ENCODE results near the gene PRPF8. TPM values are rescaled to one million over a fixed set of nuclear protein-coding genes. Genes with fewer than 3 reads are reported as not detected.

PRPF8 gene
- total and polyA plus RNA-seq, 3 donors from 2014 or later, result 307 to 325 (median 315) TPM

DNA sequence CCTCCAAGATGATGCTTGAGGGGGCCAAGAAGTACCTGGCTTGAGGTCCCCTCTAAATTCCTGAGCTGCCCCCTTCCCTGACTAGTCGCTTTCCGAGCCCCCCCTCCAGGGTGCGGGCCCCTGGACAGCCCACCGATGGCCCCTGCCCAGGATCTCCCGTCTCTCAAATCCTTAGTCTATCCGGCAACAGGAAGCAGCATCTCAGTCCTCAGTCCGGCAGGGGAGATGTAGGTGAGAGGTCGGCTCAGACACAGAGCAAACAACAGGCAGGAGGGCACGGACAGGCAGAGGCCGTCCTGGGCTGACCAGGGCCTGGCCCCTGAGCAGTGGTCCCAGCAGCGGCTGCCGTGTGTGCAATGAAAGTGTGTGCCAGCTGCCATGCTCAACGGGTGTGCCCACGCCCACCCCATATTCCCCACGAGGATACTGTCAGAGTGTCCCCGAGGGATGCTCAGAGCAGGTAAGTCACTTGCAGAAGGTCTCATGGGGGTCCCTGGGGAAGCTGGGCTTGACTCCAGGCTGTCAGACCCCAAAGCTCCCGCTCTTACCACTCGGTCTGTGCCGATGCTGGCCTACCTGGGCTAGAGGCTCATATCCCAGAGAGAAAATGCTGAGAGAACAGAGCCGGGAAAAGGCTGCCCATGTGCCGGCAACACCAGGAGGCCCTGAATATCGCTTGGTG, 63.3 kb downstream of the PRPF8 start:
- DNase-seq, result no peak
- Histone ChIP-seq H3K4me1 (peaks cover 7% of the 10 kb centered on the region), H3K9me3 (no peaks in the 10 kb centered on the region), H3K36me3 (ENCODE audit: low read depth, missing control alignments) (no peaks in the 10 kb centered on the region), H3K27ac (no peak overlapping the region), H3K27me3 (no peaks in the 10 kb centered on the region), H3K4me3 (no peak overlapping the region)
- TF ChIP-seq, protein P1, sequence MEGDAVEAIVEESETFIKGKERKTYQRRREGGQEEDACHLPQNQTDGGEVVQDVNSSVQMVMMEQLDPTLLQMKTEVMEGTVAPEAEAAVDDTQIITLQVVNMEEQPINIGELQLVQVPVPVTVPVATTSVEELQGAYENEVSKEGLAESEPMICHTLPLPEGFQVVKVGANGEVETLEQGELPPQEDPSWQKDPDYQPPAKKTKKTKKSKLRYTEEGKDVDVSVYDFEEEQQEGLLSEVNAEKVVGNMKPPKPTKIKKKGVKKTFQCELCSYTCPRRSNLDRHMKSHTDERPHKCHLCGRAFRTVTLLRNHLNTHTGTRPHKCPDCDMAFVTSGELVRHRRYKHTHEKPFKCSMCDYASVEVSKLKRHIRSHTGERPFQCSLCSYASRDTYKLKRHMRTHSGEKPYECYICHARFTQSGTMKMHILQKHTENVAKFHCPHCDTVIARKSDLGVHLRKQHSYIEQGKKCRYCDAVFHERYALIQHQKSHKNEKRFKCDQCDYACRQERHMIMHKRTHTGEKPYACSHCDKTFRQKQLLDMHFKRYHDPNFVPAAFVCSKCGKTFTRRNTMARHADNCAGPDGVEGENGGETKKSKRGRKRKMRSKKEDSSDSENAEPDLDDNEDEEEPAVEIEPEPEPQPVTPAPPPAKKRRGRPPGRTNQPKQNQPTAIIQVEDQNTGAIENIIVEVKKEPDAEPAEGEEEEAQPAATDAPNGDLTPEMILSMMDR (IDR thresholded peaks at IDR 0.05), result no peak
- no peak for TF ChIP-seq POLR2A (IDR thresholded peaks at IDR 0.05)
- 78 to 87% methylated on average over 20 to 22 of the region's 22 CpGs for WGBS, 2 donors
- intact Hi-C loops (cut with DNase I; ENCODE audit: low total_unique reads), result no loop called here

DNA sequence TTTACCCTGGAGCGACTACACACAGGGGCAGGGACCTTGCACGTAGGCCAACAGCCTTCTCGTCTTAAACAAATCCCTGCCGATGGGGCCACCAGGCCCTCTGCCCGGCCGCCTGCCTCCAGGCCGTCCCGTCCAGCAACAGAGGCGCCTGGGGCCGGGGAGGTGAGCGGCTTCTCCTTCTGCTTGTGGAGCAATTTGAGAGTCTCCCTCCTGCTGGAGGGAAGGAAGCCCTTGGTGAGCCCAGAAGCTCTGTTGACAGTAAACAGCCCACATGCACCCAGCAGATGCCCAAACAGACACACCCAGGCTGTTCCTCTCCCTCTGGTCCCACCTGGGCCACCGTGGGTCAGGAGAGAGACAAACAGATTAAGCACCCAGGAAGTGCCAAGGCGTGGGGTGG, 64.2 kb downstream of the PRPF8 start:
- TF ChIP-seq POLR2A (IDR thresholded peaks at IDR 0.05), result no peak
- TF ChIP-seq, protein P1 (IDR thresholded peaks at IDR 0.05), result no peak
- no peak for DNase-seq
- 85 to 91% methylated on average over 13 of the region's 13 CpGs for WGBS, 2 donors
- Histone ChIP-seq H3K9me3 (no peaks in the 10 kb centered on the region), H3K27me3 (no peaks in the 10 kb centered on the region), H3K27ac (no peak overlapping the region), H3K4me3 (no peak overlapping the region), H3K4me1 (peaks cover 7% of the 10 kb centered on the region), H3K36me3 (ENCODE audit: low read depth, missing control alignments) (no peaks in the 10 kb centered on the region)
- intact Hi-C loops (cut with DNase I; ENCODE audit: low total_unique reads), result no loop called here

DNA sequence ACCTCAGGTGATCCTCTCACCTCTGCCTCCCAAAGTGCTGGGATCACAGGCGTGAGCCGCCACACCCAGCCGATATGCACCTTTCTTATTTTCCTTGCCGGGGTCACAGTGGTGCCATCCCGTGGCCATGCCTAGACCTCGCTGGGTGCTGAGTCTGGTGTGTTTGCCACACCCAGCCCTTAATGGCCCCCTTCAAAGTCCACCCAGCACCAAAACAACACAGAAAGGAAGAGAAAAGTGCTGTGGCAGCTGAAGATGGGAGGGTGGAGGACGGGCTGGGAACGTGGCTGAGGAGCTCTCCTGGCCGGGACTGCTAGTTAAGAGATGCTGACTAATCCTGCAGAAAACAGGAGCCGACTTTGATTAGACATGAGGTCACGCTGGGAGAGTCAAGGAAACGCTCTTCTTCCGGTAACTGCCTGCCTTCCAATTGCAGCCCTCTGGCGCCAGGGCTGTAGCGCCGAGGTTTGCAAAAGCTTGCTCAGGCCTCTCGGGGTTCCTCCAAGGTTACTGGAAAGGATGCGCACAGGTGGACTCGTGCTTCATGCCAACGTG, 67.0 kb downstream of the PRPF8 start:
- no peak overlapping the region for H3K27ac ChIP-seq
- WGBS, 2 donors, result 68 to 82% methylated on average over 20 of the region's 20 CpGs
- intact Hi-C loops (cut with DNase I; ENCODE audit: low total_unique reads), result no loop called here
- H3K36me3 ChIP-seq (ENCODE audit: low read depth, missing control alignments), result no peaks in the 10 kb centered on the region
- H3K4me1 ChIP-seq, result no peaks in the 10 kb centered on the region
- TF ChIP-seq, protein P1 (IDR thresholded peaks at IDR 0.05), result no peak
- no peak for TF ChIP-seq POLR2A (IDR thresholded peaks at IDR 0.05)
- H3K9me3 ChIP-seq, result no peaks in the 10 kb centered on the region
- no peak overlapping the region for H3K4me3 ChIP-seq
- H3K27me3 ChIP-seq, result no peaks in the 10 kb centered on the region
- DNase-seq, result peak; percentile 36

DNA sequence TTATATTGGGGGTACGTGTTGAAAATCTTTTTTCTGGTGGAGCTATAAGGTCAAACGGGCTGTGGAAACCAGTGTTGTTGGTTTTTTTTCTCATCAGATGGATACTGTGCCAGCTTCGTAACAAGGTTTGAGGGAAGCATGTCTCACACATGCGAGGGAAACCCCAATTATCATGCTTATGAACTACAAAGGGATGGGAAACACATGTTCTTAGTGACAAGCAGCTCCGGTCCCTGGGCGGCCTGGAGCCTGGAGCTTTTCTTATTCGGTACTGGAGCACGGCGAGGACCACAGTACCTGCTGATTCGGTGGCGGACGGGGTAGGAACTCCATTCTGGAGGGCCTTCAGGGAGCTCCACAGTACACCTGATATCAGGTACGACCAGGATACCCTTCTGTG, 68.6 kb downstream of the PRPF8 start:
- intact Hi-C loops (cut with DNase I; ENCODE audit: low total_unique reads), result no loop called here
- H3K4me1 ChIP-seq, result no peaks in the 10 kb centered on the region
- no peak overlapping the region for H3K27ac ChIP-seq
- H3K27me3 ChIP-seq, result no peaks in the 10 kb centered on the region
- H3K36me3 ChIP-seq (ENCODE audit: low read depth, missing control alignments), result no peaks in the 10 kb centered on the region
- H3K9me3 ChIP-seq, result no peaks in the 10 kb centered on the region
- no peak overlapping the region for H3K4me3 ChIP-seq
- DNase-seq, result no peak
- 86 to 91% methylated on average over 13 of the region's 13 CpGs for WGBS, 2 donors
- TF ChIP-seq POLR2A (IDR thresholded peaks at IDR 0.05), result no peak
- TF ChIP-seq, protein P1 (IDR thresholded peaks at IDR 0.05), result no peak

DNA sequence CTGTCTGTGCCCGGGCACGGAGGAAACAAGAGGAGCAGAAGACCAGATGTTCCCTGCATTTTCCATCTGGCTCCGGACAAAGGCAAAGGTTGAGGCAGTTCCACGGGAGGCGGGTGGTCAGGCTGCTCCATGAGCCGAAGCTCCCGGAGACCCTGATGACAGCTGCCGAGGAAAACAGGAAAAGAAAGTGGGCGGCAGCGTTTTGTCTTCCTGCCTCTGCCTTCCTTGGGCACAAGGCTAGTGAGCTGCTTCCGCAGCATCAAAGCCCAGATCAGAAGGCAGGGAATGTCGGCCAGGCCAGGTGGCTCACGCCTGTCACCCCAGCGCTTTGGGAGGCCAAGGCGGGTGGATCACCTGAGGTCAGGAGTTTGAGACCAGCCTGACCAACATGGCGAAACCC, 72.3 kb downstream of the PRPF8 start:
- no peak for DNase-seq
- no peaks in the 10 kb centered on the region for H3K4me1 ChIP-seq
- H3K27me3 ChIP-seq, result no peaks in the 10 kb centered on the region
- no peak overlapping the region for H3K4me3 ChIP-seq
- WGBS, 2 donors, result 77 to 96% methylated on average over 16 of the region's 16 CpGs
- no peaks in the 10 kb centered on the region for H3K36me3 ChIP-seq (ENCODE audit: low read depth, missing control alignments)
- intact Hi-C loops (cut with DNase I; ENCODE audit: low total_unique reads), result no loop called here
- TF ChIP-seq, protein P1 (IDR thresholded peaks at IDR 0.05), result no peak
- TF ChIP-seq POLR2A (IDR thresholded peaks at IDR 0.05), result no peak
- no peak overlapping the region for H3K27ac ChIP-seq
- H3K9me3 ChIP-seq, result no peaks in the 10 kb centered on the region
